ENCODE results near the gene MAGEB17.
"Not testable (repeated sequence)": the region's sequence is repeated elsewhere in the genome, so short reads cannot be mapped to it uniquely, and the experiment has no call there.

The MAGEB17 gene

DNA sequence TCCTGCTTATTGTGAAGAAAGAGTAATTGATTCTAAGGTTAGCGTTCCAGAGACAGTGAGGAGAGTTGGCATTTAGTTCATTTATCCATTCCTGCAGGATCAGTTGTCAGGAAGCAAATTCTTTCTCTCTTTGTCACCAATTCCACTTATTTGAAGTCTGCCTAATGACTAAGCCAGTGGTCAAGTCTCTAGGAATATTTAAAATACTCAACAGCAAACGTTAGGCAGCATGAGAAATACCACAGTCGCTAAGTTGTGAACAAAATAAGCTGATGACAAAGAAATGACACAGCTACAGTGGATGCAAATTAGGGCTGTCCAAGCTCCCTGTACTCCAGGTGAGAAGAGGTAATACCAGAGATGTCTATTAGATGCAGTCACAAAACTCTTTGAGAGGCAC, 6.6 kb upstream of the MAGEB17 start:
- DNase-seq, result no peak

DNA sequence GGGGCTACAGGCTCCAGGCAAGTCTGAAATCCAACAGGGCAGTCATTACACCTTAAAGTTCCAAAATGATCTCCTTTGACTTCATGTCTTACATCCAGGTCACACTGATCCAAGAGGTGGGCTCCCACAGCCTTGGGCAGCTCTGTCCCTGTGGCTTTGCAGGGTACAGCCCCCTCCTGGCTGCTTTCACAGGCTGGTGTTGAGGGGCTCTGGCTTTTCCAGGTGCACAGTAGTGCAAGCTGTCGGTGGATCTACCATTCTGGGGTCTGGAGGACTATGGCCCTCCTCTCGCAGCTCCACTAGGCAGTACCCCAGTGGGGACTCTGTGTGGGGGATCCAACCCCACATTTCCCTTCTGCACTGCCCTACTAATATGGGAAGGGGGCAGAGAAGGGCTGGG, 6.1 kb upstream of the MAGEB17 start:
- DNase-seq, result not testable (repeated sequence)

DNA sequence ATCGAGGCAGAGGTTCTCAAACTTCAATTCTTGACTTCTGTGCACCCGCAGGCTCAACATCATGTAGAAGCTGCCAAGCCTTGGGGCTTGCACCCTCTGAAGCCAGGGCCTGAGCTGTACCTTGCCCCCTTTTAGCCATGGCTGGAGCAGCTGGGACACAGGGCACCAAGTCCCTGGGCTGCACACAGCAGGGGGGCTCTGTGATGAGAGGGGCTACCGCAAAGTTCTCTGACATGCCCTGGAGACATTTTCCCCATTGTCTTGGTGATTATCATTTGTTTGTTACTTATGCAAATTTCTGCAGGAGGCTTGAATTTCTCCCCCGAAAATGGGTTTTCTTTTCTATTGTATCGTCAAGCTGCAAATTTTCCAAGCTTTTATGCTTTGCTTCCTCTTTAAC, 4.9 kb upstream of the MAGEB17 start:
- DNase-seq, result no peak

DNA sequence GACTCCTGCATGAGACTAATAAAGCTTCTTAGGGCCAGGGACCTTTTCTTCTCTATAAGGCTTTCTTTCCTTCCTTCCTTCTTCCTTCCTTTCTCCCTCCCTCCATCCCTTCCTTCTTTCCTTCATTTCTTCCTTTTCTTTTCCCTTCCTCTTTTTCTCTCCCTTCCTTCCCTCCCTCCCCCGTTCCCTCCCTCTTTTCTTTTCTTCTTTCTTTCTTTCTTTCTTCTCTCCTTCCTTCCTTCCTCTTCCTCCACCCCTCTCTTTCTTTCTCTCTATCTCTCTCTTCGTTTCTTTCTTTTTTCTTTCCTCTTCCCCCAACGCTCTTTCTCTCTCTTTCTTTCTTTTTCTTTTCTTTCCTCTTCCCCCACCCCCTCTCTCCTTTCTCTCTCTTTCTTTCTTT, 2.5 kb upstream of the MAGEB17 start:
- DNase-seq, result no peak

DNA sequence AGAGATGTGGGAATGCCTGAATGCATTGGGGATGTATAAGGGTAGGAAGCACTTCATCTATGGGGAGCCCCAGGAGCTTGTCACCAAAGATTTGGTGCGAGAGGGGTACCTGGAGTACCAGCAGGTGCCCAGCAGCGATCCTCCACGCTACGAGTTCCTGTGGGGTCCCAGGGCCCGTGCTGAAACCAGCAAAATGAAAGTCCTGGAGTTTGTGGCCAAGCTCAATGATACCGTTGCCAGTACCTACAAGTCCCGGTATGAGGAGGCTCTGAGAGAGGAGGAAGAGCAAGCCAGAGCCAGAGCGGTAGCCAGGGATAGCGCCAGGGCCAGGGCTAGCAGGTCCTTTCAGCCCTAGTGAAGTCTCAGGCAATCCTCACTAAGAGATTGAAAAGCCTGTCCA, 3.8 kb downstream of the MAGEB17 start:
- DNase-seq, result no peak

DNA sequence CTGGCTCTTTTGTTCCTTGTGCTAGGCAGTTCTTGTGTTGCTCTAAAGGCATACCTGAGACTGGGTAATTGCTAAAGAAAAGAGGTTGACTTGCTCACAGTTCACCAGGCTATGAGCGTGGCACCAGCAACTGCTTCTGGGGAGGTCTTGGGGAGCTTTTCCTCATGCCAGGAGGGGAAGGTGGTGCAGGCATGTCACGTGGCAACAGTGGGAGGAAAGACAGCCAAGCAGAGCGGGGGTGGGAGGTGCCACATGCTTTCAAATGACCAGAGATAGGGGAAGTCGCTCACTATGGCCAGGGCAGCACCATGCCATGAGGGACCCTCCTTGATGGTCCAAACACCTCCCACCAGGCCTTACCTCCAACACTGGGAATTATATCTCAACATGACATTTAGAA, 4.7 kb downstream of the MAGEB17 start:
- no peak for DNase-seq

DNA sequence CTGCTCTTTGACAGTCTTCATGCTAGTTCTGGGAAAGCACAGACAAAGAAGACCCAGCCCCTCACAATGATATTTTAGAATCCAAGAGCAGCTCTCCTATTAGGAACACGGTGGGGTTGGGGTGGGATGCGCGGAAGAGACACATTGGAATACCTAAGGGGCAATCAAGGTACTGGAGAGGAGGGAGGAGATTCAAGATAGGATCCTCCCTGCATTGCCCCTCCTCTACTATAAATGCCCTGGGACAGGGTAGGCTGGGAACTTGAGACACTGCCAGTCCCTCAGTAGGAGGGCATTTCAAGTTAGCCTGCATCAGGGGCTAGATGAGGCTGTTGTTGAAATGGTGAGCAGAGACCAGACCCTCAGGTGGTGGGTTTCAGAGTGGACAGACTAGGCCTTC, 5.1 kb downstream of the MAGEB17 start:
- no peak for DNase-seq

DNA sequence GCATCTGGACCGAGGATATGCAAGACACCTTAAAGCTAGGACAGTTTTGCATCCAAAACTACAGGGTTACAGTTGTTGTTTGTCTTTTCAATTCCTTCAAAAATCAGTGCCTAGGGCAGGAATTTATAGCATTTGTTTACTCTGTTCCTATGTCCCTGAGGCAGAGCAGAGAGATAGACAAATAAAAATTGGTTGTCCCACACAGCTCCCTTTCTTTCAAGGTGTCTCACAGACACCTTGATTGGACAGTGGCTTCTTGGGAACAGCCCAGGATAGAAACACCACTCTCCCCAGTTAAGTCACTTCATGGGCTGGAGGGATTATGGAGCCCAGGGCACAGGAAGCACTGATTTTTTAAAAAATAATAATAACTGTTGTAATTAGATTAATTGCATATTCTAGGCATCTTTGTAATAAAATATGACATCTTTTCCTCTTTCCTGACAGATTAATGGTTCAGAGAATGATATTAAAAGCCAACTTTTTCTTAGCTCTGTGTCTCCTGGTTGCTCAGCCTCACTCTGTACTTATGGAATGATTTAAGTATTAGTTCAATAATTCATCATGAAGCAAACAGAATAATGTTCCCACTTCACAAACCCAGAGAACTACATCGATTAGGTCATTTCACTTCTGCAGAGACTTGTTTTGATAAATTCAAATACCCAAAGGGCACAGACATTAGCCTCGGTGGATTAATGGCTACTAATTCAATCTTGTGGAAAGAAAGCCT, 8.2 kb downstream of the MAGEB17 start:
- no peak for DNase-seq

DNA sequence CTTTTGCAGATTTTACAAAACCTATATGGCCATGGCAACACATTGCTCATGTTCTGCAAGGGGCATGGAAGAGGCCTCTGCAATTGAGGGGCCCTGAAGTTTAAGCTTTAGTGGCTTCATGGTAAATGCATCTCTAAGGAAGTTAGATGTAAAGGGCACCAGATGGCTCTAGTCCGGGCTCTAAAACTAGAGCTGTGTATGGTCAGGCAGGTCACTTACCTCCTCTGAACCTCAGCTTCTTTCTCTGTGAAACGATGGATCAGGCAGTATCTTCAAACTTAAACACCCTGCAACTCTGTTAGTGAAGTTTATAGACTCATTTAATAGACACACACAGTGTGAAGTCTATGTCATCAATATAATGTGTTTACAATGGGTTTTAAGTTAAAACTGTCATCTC, 10.0 kb downstream of the MAGEB17 start:
- DNase-seq, result no peak

DNA sequence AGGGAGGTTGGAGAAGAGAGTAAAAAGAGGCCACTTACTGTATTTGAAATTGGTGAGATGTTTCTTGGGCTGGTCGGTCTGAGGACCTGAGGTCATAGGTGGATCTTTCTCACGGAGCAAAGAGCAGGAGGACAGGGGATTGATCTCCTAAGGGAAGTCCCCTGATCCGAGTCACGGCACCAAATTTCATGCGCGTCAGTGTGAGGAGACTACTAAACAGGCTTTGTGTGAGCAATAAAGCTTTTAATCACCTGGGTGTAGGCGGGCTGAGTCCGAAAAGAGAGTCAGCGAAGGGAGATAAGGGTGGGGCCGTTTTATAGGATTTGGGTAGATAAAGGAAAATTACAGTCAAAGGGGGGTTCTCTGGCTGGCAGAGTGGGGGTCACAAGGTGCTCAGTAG, 16.6 kb downstream of the MAGEB17 start:
- not testable (repeated sequence) for DNase-seq

DNA sequence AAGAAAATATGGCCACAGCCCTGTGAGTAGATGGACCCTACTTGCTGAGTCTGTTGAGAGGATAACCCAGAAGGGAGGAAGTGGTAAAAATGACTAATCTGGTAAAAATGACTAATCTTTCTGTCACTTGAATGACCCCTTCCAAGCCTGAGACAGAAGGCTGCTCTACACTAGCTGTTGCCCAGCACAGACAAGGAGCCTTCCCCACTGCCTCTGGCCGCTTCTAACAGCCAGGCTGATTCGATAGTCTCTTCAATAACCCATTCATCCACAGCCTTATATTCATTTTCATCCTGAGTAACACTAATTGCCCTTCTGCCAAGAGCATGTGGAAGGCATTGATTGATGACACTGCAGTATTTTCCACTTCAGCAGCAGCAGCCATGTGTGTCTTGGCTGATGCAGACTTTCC, 18.4 kb downstream of the MAGEB17 start:
- DNase-seq, result no peak

DNA sequence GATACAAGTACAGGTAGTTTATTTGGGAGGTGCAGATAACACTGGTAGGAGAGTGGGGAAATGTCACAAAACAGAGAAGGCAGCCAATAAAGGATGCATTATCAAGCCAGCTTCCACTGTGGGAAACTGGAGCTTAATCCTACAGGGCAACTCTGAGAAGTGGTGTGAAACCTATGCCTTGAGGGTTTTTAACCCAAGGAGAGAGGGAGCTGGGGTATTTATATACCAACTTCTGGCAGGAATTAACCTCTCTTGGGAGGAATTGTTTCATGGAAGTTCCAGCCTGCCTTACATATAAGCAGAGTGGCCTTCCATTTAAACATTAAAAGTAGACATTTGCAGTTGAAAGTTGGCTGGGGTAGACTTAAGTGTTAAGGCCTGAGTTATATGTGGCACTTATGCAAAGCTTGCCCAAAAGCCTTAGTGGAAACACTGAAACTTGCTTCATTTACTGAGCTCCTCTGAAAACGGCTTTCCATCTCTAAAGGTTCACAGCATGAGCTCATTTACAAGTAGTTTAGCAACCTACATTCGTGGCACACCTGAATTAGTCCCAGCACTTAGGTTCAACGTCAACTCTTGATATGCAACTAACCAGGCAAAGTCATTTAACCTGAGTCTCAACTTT, 19.2 kb downstream of the MAGEB17 start:
- DNase-seq, result no peak

DNA sequence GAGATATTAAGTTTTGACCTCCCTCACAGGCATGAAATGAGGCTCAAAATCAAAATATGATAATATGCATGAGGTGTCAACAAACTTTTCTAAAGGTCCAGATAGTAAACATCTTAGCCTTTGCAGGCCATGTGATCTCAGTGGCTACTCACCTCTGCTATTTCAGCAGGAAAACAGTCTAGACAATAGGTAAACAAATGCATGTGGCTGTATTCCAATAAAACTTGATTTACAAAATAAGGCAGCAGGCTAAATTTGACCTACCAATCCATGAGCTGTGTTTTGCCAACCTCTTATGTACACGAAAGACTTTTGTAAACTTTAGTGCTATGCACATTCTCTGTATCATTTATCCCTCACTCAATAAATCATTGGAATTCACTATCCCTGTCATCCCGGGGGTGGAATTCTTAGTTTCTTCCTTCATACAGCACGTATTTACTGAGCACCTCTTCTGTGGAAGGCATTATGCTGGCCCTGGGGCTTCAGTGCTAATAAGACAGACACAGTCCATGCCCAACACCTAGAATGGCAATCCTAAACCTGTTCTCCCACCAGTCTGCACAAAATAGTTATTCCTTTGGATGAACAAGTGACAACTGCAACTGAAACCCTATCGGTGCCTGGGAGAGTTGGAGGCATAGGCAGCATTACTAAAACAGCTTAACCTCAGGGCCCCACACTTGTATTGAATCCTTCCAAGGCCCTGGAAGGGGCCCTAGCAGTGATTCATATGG, 19.9 kb downstream of the MAGEB17 start:
- DNase-seq, result no peak

DNA sequence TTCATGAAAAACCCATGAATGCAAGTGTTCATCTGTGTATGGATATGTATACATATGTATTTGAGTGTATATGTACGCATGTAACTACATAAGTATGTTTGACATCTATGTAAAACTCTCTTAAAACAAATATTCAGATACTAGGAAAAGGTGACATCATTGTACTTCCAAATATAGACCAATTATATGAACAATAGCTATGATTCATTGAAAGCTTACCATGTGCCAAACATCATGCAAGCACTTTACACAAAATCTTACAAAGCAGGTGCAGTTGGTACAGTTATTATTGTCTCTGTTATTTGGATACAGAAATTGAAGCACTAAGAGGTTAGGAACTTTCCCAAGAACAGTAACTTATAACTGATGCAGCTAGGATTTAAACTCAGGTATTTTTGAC, 21.4 kb downstream of the MAGEB17 start:
- DNase-seq, result no peak

DNA sequence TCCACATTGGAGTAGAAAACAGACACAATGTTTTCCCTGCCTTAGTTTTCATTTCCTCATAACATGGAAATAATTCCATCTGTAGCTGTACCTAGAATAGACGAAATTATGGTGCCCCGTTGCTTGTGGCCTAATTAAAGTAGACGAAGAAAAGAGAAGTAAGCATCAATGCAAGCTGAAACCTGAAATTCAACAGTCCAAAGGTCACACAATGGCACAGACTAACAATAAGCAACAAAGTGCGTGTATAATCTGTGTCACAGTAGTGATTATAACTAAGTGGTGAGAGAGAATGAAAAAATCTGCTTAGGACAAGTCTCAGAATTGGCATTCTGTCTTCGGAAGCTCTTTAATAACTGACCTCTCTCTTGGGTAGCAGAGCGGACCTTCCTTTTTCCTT, 24.3 kb downstream of the MAGEB17 start:
- no peak for DNase-seq

DNA sequence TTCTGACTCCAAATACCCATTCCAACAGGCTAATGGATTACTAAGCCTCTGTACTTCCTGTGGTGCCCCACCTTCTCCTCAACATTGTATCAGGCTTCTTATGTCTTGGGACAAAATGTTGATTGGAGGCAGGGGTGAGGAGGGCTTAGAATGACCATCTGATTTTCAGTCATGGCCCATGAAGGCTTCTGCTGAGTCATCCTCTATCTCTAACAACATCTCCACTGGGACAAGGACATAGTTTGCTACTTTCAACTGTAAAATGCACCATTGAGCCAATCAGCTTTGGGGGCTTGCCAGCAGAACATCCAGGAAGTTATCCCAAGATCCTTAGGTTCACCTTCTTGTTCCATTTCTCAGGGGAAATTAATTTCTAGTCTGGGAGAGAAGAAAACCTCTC, 29.5 kb downstream of the MAGEB17 start:
- no peak for DNase-seq

DNA sequence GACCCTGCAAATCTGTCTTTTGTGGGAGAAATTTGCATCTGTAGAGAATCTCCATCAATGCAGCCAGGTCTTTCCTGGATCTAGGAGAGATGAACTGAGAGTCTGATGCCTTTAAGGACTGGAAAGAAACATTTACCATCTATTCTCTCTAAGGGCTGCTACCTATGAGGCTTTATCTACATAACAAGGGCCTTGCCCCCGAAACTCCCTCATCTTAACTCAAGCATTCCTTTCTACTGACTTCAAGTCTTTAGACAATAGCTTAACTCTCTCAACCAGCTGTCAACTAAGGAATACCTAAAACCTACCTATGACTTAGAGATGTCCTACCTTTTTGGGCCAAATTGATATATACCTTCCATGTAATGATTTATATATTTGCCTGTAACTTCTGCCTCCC, 32.1 kb downstream of the MAGEB17 start:
- no peak for DNase-seq

DNA sequence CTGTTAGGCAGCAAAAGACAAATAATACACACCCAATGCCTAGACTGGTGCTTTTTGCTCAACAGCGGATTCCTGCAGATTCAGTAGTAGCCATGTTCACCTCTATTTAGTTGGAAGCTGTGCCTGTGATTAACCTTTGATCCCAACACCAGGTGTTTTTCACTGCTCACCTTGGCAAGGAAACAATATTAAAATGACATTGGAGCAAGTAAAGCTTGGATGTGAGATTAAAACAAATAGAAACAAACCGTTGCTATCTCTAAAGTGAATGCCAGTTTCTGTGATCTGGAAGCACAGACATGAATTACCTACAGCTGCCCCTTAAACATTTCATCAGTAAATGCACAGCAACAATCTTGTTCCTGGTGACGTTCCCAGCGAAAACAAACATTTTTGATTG, 35.7 kb downstream of the MAGEB17 start:
- DNase-seq, result no peak

DNA sequence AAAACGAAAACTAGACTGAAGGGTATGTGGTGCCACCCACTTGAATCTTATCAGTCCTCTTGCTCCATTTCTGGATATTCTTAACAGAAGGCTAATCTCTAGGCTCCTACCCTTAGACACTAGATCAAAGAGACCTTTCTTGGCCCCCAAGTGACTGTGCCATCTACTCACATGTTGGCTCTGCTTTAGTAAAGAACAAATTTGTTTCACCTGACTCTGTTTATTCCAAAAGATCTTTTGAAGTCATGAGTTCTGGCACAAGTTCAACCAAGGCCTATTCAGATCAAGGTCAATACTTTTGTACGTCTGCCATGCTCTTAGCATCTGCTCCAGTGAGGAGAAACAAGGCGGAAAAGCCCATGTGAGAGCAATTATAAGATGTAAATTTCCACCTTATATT, 37.3 kb downstream of the MAGEB17 start:
- no peak for DNase-seq

DNA sequence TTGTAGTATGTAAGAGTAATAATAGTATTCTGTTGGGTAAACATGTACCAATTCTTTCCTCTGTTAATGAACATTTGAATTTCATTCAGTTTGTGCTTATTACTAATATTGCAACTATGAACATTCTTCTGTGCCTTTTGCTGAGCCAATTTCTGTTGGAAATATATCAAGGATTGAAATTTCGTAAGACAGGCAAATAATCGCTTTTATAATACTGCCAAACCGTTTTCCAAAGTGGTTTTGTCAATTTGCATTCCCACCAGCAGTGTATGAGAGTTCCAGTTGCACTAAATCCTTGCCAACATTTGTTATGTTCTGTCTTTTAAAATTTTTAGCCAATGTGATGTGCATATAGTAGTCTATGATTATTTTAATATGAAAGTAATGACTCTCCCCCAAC, 38.6 kb downstream of the MAGEB17 start:
- DNase-seq, result no peak

DNA sequence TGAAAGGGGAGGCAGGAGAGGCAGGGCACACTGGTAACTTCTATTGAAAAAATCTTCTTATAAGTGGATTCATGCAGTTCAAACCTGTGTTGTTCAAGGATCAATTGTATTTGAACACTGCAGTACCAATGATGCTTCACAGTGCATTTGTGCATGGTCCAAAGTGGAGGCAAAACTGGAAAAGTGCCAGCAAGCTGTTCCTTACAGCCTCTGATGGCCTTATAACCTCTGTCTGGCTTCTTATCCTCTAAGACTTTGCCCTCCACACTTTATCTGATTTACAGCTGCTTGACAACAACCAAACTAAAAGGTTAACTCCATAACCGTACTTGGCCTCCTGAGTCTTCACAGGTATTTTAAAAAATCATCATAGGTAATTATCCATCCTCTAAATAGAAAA, 40.4 kb downstream of the MAGEB17 start:
- no peak for DNase-seq

DNA sequence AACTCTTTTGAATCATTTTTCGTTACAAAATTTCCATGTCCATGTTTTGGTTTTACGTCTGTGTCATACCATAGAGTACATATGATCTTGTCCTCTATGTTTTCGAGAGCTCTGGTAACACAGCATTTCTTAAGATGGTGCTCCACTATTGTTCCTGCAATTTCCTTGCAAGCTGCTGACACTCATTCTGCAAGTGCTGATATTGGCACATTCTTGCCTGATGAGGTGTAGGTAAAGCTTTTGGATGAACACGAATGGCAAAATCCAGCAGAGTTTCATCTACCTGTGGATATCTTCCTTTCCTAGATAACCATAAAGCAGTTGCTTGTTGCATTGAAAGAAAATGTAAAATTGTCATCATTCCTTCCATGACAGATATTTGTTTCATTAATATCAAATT, 41.3 kb downstream of the MAGEB17 start:
- no peak for DNase-seq

DNA sequence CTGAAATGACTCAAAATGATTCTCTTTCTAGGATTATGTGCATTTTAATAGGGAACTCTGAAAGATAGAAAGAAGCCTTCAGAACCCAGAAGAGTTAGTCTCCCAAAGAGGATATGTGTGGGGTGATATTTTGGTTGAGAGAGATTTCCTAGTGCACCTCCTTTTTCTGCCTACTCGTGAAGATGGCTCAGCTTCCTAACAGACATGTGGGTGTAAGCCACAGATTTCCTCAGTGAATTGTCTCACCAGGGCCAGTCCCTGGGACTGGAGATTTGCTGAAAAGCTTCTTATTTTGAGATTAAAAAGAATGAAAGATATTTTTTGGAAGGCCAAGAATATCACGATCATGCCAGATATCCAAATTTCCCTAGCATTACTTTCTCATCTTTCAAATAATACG, 42.8 kb downstream of the MAGEB17 start:
- DNase-seq, result no peak

DNA sequence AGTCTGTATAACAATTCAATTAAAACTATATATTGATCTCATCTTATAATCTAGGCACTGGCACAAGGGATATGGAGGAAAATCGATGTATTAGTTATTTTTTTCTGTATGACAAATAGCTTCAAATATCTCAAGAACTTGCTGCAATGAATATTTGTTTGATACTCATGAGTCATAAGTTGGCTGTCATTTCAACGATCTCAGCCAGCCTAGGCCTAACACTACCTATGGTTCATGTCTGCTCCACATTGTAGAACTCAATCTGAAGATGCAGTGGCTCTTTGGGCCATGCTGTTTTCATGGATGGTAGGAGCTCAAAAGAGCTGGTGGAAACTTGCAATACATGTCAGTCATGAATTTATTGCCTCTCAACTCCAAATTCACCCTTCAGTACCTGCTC, 44.7 kb downstream of the MAGEB17 start:
- no peak for DNase-seq
